ENCODE results near the gene FAM187B.

FAM187B gene

GRCh38 chr19:35261356-35262100 is 33.0 kb upstream of the FAM187B start:
- H3K4me3 ChIP-seq (ENCODE audit: low read depth, low read length), result no peak overlapping the region
- no peak for TF ChIP-seq CTCF (IDR thresholded peaks at IDR 0.05; ENCODE audit: insufficient read depth, low read depth, low read length, missing control alignments)
- no peak for DNase-seq (ENCODE audit: low read depth)

GRCh38 chr19:35260694-35261304 is 32.3 kb upstream of the FAM187B start:
- no peak for TF ChIP-seq CTCF (IDR thresholded peaks at IDR 0.05; ENCODE audit: insufficient read depth, low read depth, low read length, missing control alignments)
- H3K4me3 ChIP-seq (ENCODE audit: low read depth, low read length), result no peak overlapping the region
- no peak for DNase-seq (ENCODE audit: low read depth)

GRCh38 chr19:35257113-35257461 is 28.5 kb upstream of the FAM187B start:
- no peak overlapping the region for H3K4me3 ChIP-seq (ENCODE audit: low read depth, low read length)
- DNase-seq (ENCODE audit: low read depth), result no peak
- no peak for TF ChIP-seq CTCF (IDR thresholded peaks at IDR 0.05; ENCODE audit: insufficient read depth, low read depth, low read length, missing control alignments)

GRCh38 chr19:35256566-35256965 is 28.0 kb upstream of the FAM187B start:
- TF ChIP-seq CTCF (IDR thresholded peaks at IDR 0.05; ENCODE audit: insufficient read depth, low read depth, low read length, missing control alignments), result no peak
- H3K4me3 ChIP-seq (ENCODE audit: low read depth, low read length), result no peak overlapping the region
- no peak for DNase-seq (ENCODE audit: low read depth)

- no peak for DNase-seq (ENCODE audit: low read depth)
- TF ChIP-seq CTCF (IDR thresholded peaks at IDR 0.05; ENCODE audit: insufficient read depth, low read depth, low read length, missing control alignments), result no peak
- H3K4me3 ChIP-seq (ENCODE audit: low read depth, low read length), result no peak overlapping the region
Observed at GRCh38 chr19:35254341-35255297, 26.1 kb upstream of the FAM187B start.

GRCh38 chr19:35253316-35254286 is 25.1 kb upstream of the FAM187B start:
- no peak overlapping the region for H3K4me3 ChIP-seq (ENCODE audit: low read depth, low read length)
- TF ChIP-seq CTCF (IDR thresholded peaks at IDR 0.05; ENCODE audit: insufficient read depth, low read depth, low read length, missing control alignments), result no peak
- DNase-seq (ENCODE audit: low read depth), result no peak

Data from GM12865 (cell line).